ENCODE results near the gene COQ8A.

Gene COQ8A

GRCh38 chr1:227010645-227011044 is 70.6 kb downstream of the COQ8A start:
- Histone ChIP-seq H3K27ac (no peak overlapping the region), H3K9me3 (no peaks in the 10 kb centered on the region), H3K4me1 (no peaks in the 10 kb centered on the region), H3K36me3 (peaks cover 5 to 18% (median 15%) of the 10 kb centered on the region in 3 donors), H3K4me3 (no peak overlapping the region), H3K27me3 (no peaks in the 10 kb centered on the region)
- no peak for DNase-seq
- intact Hi-C loops (cut with DNase I; ENCODE audit: low total_unique reads), result no loop called here
- no peak for TF ChIP-seq CTCF (IDR thresholded peaks at IDR 0.05)

- Histone ChIP-seq H3K27me3 (no peaks in the 10 kb centered on the region), H3K4me3 (no peak overlapping the region), H3K27ac (no peak overlapping the region), H3K4me1 (no peaks in the 10 kb centered on the region), H3K36me3 (peaks cover 33 to 54% (median 49%) of the 10 kb centered on the region in 3 donors), H3K9me3 (no peaks in the 10 kb centered on the region)
- intact Hi-C loops (cut with DNase I; ENCODE audit: low total_unique reads), result no loop called here
- TF ChIP-seq CTCF (IDR thresholded peaks at IDR 0.05), result no peak
- DNase-seq, result no peak
Measured at GRCh38 chr1:227016990-227017389, 76.9 kb downstream of the COQ8A start.

DNA sequence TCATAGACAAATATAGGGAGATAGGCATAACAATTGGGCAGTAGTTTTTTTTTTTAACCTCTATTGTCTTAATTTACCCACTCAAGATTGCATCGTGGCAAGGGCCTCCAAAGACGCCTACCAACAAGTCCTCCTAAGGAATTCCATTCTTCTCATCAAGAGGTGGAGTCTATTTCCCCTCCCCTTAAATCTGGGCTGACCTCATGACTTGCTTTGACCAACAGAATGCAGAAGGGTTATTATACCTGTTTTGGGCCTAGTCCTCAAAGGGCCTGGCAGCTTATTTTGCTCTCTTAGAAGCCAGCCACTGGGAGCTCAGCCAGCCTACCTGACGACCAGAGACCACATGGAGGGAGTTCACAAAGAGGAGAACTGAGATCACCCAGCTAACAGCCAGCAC is 92.3 kb downstream of the COQ8A start:
- H3K9me3 ChIP-seq, result no peaks in the 10 kb centered on the region
- H3K27me3 ChIP-seq, result no peaks in the 10 kb centered on the region
- no peak overlapping the region for H3K4me3 ChIP-seq
- no peak overlapping the region for H3K27ac ChIP-seq
- peaks cover 39 to 44% (median 42%) of the 10 kb centered on the region in 3 donors for H3K36me3 ChIP-seq
- no peak for TF ChIP-seq CTCF (IDR thresholded peaks at IDR 0.05)
- intact Hi-C loops (cut with DNase I; ENCODE audit: low total_unique reads), result no loop called here
- no peaks in the 10 kb centered on the region for H3K4me1 ChIP-seq
- DNase-seq, result no peak

DNA sequence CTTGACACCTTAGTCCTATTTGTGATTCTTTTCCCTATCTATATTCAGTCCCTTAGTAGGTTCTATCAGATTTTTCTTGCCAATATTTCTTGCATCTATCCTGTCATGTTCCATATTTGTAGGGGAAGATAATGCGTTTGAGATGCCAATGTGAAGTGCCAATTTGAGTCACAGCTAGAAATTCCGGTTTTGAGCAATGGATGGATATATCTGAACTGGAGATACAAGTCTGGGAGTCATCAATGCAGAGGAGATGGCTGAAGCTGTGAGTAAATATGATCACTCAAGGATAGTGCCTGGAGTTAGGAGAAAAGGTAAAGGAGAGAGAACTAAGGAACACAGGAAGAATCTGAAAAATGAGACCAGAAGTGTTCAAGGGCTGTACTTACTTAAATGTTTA is 93.8 kb downstream of the COQ8A start:
- Histone ChIP-seq H3K4me3 (no peak overlapping the region), H3K27ac (no peak overlapping the region), H3K9me3 (no peaks in the 10 kb centered on the region), H3K4me1 (no peaks in the 10 kb centered on the region), H3K27me3 (no peaks in the 10 kb centered on the region), H3K36me3 (peaks cover 34 to 38% (median 38%) of the 10 kb centered on the region in 3 donors)
- intact Hi-C loops (cut with DNase I; ENCODE audit: low total_unique reads), result no loop called here
- no peak for TF ChIP-seq CTCF (IDR thresholded peaks at IDR 0.05)
- DNase-seq, result no peak

DNA sequence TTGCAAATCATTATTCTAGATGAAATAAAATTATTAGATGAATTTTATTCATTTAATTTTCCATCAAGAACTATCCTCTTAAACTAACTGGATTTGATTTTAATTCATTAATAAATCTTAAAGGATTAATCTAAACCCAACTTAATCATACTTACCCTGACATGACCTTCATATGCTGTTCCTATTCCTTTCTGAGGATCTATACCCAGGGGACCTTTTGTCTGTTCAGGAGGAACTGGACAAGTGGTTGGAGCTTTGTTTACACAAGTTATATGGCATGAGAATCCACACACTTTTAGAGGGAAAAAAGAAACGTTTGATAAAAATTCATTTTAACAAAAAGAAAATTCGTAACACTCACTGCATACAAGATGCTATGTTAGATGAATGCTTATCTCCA is 95.2 kb downstream of the COQ8A start:
- Histone ChIP-seq H3K4me1 (no peaks in the 10 kb centered on the region), H3K27me3 (no peaks in the 10 kb centered on the region), H3K9me3 (no peaks in the 10 kb centered on the region), H3K36me3 (peaks cover 41 to 49% (median 43%) of the 10 kb centered on the region in 3 donors), H3K27ac (no peak overlapping the region), H3K4me3 (no peak overlapping the region)
- intact Hi-C loops (cut with DNase I; ENCODE audit: low total_unique reads), result no loop called here
- no peak for TF ChIP-seq CTCF (IDR thresholded peaks at IDR 0.05)
- no peak for DNase-seq

DNA sequence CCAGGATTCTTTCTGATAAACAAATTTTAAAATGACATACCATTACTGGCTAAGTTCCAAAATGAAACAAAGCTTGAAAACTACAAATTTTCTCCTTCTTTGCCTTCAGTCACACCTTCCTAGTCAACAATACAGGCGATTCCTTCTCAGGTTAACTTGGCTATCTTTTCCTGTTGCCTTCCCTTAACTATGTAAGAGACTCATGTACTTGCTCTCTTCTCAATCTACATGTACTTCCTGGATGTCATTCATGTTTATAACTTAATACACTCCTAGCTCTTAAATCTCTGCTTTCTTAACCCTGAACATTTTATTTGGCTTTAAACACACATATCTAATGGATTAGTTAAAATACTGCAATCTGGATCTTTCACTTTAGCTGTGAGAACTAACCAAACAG is 97.0 kb downstream of the COQ8A start:
- no peak overlapping the region for H3K4me3 ChIP-seq
- DNase-seq, result no peak
- no peaks in the 10 kb centered on the region for H3K4me1 ChIP-seq
- H3K27ac ChIP-seq, result no peak overlapping the region
- intact Hi-C loops (cut with DNase I; ENCODE audit: low total_unique reads), result no loop called here
- TF ChIP-seq CTCF (IDR thresholded peaks at IDR 0.05), result no peak
- peaks cover 35 to 42% (median 36%) of the 10 kb centered on the region in 3 donors for H3K36me3 ChIP-seq
- no peaks in the 10 kb centered on the region for H3K9me3 ChIP-seq
- no peaks in the 10 kb centered on the region for H3K27me3 ChIP-seq
